Nephron (organoid): ENCODE results near the gene ITGB1.

Source experiments
- H3K27ac Mint-ChIP-seq, 3 experiments: 2 replicates each; pipeline ENCODE4 v1.8.0; 2020; ENCODE audit warnings: mixed read lengths in 3 of 3, mild to moderate bottlenecking in 2 of 3, moderate library complexity in 1 of 3
- H3K27me3 Mint-ChIP-seq: 2 replicates; pipeline ENCODE4 v1.8.0; 2021; ENCODE audit warnings: low read depth, mild to moderate bottlenecking, moderate library complexity, mixed read lengths
- H3K36me3 Mint-ChIP-seq: 2 replicates; pipeline ENCODE4 v1.8.0; 2020; ENCODE audit warnings: low read depth, mixed read lengths
- H3K4me1 Mint-ChIP-seq: 2 replicates; pipeline ENCODE4 v1.8.0; 2020; ENCODE audit warnings: mixed read lengths
- H3K4me3 Mint-ChIP-seq, 3 experiments: 2 replicates each; pipeline ENCODE4 v1.8.0; 2020; ENCODE audit warnings: mild to moderate bottlenecking in 3 of 3, mixed read lengths in 3 of 3, moderate library complexity in 2 of 3
- H3K9me3 Mint-ChIP-seq: 2 replicates; pipeline ENCODE4 v1.8.0; 2020; ENCODE audit warnings: mixed read lengths
- CTCF ChIP-seq, 3 experiments: fragments of 200-600 bp; sonication (generic); IDR thresholded peaks; one replicate each; pipeline ENCODE4 v1.5.0; 2021; ENCODE audit warnings: antibody characterized with exemption in 3 of 3; ENCODE audit not compliant: unreplicated experiment in 3 of 3

ITGB1 gene

GRCh38 chr10:32854435-32854834 is 103.6 kb downstream of the ITGB1 start:
- Mint-ChIP-seq H3K9me3 (peaks cover 2% of the 10 kb centered on the region), H3K36me3 (no peaks in the 10 kb centered on the region), H3K4me1 (no peaks in the 10 kb centered on the region), H3K4me3 (no peak overlapping the region), H3K27ac (no peak overlapping the region), H3K27me3 (no peaks in the 10 kb centered on the region)
- TF ChIP-seq CTCF (IDR thresholded peaks at IDR 0.05; ENCODE audit: unreplicated experiment in 3 of 3): no peak

GRCh38 chr10:32851301-32851700 is 106.7 kb downstream of the ITGB1 start:
- no peaks in the 10 kb centered on the region for H3K36me3 Mint-ChIP-seq
- no peak overlapping the region for H3K4me3 Mint-ChIP-seq
- no peaks in the 10 kb centered on the region for H3K4me1 Mint-ChIP-seq
- H3K27me3 Mint-ChIP-seq: no peaks in the 10 kb centered on the region
- no peaks in the 10 kb centered on the region for H3K9me3 Mint-ChIP-seq
- H3K27ac Mint-ChIP-seq: no peak overlapping the region
- TF ChIP-seq CTCF (IDR thresholded peaks at IDR 0.05; ENCODE audit: unreplicated experiment in 3 of 3): no peak
